ENCODE data around the gene LRP5. TPM values are rescaled to one million over a fixed set of nuclear protein-coding genes. Genes with fewer than 3 reads are reported as not detected.

LRP5 gene
- total and polyA plus RNA-seq, 9 of the 15 experiments (the other 6 are each of a cell fraction or from before 2014, with no cell fraction given) = 0.48 to 44.2 (median 13.5) TPM

DNA sequence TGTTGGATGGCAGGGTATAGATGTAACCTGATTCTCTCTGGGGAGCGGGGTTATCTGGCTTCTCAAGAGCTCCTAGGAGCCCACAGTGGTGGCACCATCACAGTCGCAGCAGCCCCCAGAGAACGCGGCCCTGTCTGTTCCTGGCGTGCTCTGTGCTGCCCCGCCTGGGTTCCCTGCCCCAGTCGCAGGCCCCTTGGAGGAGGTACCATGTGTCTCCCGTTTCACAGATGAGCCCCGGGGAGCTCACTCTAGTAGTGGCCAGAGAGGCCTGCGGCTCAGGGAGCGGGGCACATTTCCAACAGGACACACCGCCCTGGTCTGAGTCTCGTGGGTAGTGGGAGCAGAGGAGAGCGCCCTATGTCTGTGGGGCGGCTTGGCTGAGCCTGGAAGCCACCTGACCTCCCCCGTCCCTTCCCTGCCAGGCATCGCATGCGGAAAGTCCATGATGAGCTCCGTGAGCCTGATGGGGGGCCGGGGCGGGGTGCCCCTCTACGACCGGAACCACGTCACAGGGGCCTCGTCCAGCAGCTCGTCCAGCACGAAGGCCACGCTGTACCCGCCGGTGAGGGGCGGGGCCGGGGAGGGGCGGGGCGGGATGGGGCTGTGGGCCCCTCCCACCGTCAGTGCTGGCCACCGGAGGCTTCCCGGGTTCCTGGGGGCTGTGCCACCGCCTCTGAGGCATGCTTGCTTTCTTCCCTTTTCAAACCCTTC, 127.1 kb downstream of the LRP5 start:
- FAIRE-seq = no peak

More for the DNA sequence above, 127.1 kb downstream of the LRP5 start:
- Histone ChIP-seq H3K27ac (ENCODE audit: extremely low read depth, low read depth, low read length) (no peak overlapping the region), H3K79me2 (ENCODE audit: control insufficient read depth, insufficient read depth, low read length) (no peaks in the 10 kb centered on the region), H3K4me1 (replicated peaks in 1 of 2; ENCODE audit: control insufficient read depth in 2 of 2, insufficient read depth in 2 of 2, low read length in 2 of 2) (peaks cover 15 to 40% of the 10 kb centered on the region in 2 experiments; a peak in 4 of 5 replicates), H3K4me3 (no peak overlapping the region), H3K27me3 (ENCODE audit: control insufficient read depth in 2 of 2, insufficient read depth in 2 of 2, low read length in 2 of 2) (no peaks in the 10 kb centered on the region), H3K36me3 (ENCODE audit: control insufficient read depth, insufficient read depth, low read length) (peaks cover 67% of the 10 kb centered on the region; the same call in 2 of the 3 replicates), H4K20me1 (replicated peaks; ENCODE audit: control insufficient read depth, insufficient read depth, low read length) (no peaks in the 10 kb centered on the region; the same call in 1 of the 2 replicates), H3K9me1 (ENCODE audit: control insufficient read depth, insufficient read depth, low read length) (peaks cover 12% of the 10 kb centered on the region), H3K9me3 (replicated peaks; ENCODE audit: control insufficient read depth, insufficient read depth, low read depth, low read length) (no peaks in the 10 kb centered on the region), H3K4me2 (ENCODE audit: insufficient read depth, low read length) (no peak overlapping the region), H3K9ac (ENCODE audit: insufficient read depth in 1 of 2, low read depth in 2 of 2, low read length in 2 of 2) (peak overlapping the region in 1 of 2 experiments; percentile 13; a peak in 1 of 4 replicates), H2AFZ (ENCODE audit: low read depth, low read length) (no peak overlapping the region)
- in situ Hi-C loops (cut with MboI) (loop anchor here (10.0 kb wide), 1 partner anchor 185 kb away; no protein-coding TSS in a partner anchor), intact Hi-C loops (cut with micrococcal nuclease) (no loop called here)
- TF ChIP-seq ZNF584 (CRISPR knock-in tag; IDR thresholded peaks at IDR 0.05; ENCODE audit: low read depth) (no peak), HMGN3 (IDR thresholded peaks at IDR 0.05; ENCODE audit: borderline replicate concordance, extremely low read depth, insufficient read length, low read depth, low read length) (no peak), GATAD2A (IDR thresholded peaks at IDR 0.05) (no peak), ZNF384 (IDR thresholded peaks at IDR 0.05; ENCODE audit: low read depth, low read length) (no peak), HEY1 (CRISPR knock-in tag; IDR thresholded peaks at IDR 0.05; ENCODE audit: borderline replicate concordance) (no peak), TEAD2 (tag; IDR thresholded peaks at IDR 0.05) (no peak), NFYB (IDR thresholded peaks at IDR 0.05; ENCODE audit: extremely low read depth, insufficient read length) (no peak), SP1 (CRISPR knock-in tag; IDR thresholded peaks at IDR 0.05) (no peak)
- TF ChIP-seq, protein P1, sequence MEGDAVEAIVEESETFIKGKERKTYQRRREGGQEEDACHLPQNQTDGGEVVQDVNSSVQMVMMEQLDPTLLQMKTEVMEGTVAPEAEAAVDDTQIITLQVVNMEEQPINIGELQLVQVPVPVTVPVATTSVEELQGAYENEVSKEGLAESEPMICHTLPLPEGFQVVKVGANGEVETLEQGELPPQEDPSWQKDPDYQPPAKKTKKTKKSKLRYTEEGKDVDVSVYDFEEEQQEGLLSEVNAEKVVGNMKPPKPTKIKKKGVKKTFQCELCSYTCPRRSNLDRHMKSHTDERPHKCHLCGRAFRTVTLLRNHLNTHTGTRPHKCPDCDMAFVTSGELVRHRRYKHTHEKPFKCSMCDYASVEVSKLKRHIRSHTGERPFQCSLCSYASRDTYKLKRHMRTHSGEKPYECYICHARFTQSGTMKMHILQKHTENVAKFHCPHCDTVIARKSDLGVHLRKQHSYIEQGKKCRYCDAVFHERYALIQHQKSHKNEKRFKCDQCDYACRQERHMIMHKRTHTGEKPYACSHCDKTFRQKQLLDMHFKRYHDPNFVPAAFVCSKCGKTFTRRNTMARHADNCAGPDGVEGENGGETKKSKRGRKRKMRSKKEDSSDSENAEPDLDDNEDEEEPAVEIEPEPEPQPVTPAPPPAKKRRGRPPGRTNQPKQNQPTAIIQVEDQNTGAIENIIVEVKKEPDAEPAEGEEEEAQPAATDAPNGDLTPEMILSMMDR (IDR thresholded peaks at IDR 0.05 in 2 of 3, conservative IDR thresholded peaks at IDR 0.05 in 1 of 3; ENCODE audit: insufficient read depth in 2 of 3, low read depth in 1 of 3, low read length in 3 of 3) = no peak
- BruUV-seq (replicated peaks) = no TSS peak
- POLR2A ChIA-PET = interaction anchor here (0.7 to 0.8 kb wide), 2 partner anchors 11 to 16 kb away, joined by 3 read pairs; no protein-coding TSS in a partner anchor
- 79% methylated on average over 28 of the region's 38 CpGs for WGBS (ENCODE audit: insufficient coverage, low coverage, missing lambda C conversion rate)
- DNase-seq (ENCODE audit: extremely low read depth in 1 of 4, low spot score in 3 of 4) = peak in 3 of 4 experiments; percentile 42 to 66 (median 56)
- CTCF ChIA-PET (ENCODE audit: low intra/inter-chr PET ratio) = no interaction called here
- peak; percentile 37; the same call in 1 of the 3 replicates for ATAC-seq

Measured in K562 (cell line).